NB4 (cell line): Measurements from ENCODE around the gene JAM3.

ENCODE experiments used
- POLR2A ChIP-seq: IDR thresholded peaks from 2 replicates; pipeline ENCODE4 v1.6.1; 2011; ENCODE audit warnings: mild to moderate bottlenecking; ENCODE audit not compliant: insufficient read length; ENCODE audit errors: extremely low read depth
- TF ChIP-seq, protein P1 (sequence below): IDR thresholded peaks from 2 replicates; pipeline ENCODE4 v1.6.1; 2011; ENCODE audit warnings: low read depth, low read length
- TF ChIP-seq, protein P2 (sequence below): IDR thresholded peaks from one replicate; pipeline ENCODE4 v1.5.1; 2012; ENCODE audit warnings: low read depth, low read length

DNA sequence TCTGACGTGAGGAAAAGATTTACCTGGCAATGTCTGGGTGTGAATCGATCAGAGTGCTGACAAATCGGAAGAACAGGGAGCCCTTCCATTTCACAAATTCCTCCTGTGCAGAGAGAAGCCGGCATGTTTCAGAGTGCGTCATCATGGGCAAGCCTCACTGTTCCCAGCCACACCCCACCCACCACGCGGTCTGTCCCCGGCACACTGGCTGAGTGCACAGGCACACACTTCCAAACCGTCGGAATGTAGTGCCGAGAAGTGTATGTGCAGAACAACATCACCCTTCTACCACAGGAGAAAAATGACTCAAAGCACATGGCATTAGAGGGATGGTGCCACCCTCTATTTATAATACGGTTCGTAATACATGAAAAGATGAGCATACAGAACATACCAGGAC lies 107.4 kb downstream of the JAM3 start:
- TF ChIP-seq, protein P1, sequence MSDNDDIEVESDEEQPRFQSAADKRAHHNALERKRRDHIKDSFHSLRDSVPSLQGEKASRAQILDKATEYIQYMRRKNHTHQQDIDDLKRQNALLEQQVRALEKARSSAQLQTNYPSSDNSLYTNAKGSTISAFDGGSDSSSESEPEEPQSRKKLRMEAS, result no peak
- TF ChIP-seq, protein P2, sequence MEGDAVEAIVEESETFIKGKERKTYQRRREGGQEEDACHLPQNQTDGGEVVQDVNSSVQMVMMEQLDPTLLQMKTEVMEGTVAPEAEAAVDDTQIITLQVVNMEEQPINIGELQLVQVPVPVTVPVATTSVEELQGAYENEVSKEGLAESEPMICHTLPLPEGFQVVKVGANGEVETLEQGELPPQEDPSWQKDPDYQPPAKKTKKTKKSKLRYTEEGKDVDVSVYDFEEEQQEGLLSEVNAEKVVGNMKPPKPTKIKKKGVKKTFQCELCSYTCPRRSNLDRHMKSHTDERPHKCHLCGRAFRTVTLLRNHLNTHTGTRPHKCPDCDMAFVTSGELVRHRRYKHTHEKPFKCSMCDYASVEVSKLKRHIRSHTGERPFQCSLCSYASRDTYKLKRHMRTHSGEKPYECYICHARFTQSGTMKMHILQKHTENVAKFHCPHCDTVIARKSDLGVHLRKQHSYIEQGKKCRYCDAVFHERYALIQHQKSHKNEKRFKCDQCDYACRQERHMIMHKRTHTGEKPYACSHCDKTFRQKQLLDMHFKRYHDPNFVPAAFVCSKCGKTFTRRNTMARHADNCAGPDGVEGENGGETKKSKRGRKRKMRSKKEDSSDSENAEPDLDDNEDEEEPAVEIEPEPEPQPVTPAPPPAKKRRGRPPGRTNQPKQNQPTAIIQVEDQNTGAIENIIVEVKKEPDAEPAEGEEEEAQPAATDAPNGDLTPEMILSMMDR, result no peak
- TF ChIP-seq POLR2A, result no peak
